ENCODE results near the gene CCDC167.

The CCDC167 gene

DNA sequence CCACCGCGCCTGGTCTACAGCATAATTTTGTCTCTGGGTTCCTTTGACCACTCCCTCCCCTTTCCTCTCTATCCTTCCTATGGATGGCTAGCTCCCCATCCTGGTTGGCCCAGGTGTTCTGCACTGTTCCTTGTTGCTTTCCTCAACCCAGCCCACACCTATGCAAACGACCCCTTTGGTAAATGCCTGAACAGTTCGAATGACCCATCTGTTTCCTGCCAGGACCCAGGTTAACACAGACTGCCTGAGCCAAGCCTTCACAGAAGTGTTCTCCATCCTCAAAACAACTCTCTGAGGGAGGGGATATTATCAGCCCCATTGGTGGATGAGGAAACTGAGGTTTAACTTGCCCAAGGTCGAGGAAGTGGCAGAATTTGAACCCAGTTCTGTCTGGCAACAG is 44.8 kb upstream of the CCDC167 start:
- TF ChIP-seq, protein P1, sequence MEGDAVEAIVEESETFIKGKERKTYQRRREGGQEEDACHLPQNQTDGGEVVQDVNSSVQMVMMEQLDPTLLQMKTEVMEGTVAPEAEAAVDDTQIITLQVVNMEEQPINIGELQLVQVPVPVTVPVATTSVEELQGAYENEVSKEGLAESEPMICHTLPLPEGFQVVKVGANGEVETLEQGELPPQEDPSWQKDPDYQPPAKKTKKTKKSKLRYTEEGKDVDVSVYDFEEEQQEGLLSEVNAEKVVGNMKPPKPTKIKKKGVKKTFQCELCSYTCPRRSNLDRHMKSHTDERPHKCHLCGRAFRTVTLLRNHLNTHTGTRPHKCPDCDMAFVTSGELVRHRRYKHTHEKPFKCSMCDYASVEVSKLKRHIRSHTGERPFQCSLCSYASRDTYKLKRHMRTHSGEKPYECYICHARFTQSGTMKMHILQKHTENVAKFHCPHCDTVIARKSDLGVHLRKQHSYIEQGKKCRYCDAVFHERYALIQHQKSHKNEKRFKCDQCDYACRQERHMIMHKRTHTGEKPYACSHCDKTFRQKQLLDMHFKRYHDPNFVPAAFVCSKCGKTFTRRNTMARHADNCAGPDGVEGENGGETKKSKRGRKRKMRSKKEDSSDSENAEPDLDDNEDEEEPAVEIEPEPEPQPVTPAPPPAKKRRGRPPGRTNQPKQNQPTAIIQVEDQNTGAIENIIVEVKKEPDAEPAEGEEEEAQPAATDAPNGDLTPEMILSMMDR (conservative IDR thresholded peaks at IDR 0.05; ENCODE audit: control insufficient read depth, insufficient read depth, low read depth, low read length), result no peak
- no peak for DNase-seq (ENCODE audit: low read depth)
- H3K4me3 ChIP-seq (ENCODE audit: control insufficient read depth, low read depth, low read length), result no peak overlapping the region

DNA sequence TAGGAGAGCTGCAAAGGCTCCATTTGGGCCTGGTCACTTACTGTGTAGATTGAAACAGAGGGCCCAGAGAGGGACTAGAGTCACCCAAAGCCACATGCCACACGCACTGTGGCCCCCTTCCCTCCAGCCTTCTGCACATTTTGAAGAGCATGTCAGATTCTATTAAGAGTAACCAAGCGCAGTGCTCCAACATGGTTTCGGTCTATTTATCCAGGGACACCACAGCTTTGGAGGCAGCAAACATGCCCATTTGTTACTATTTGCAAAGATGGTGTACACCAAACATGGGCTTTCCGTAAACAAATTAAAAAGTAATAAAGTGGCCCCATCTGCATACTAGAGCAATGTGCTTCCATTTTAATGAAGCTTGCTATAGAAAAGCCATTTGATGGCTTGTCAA is 43.7 kb upstream of the CCDC167 start:
- no peak overlapping the region for H3K4me3 ChIP-seq (ENCODE audit: control insufficient read depth, low read depth, low read length)
- DNase-seq (ENCODE audit: low read depth), result no peak
- TF ChIP-seq, protein P1 (conservative IDR thresholded peaks at IDR 0.05; ENCODE audit: control insufficient read depth, insufficient read depth, low read depth, low read length), result no peak

DNA sequence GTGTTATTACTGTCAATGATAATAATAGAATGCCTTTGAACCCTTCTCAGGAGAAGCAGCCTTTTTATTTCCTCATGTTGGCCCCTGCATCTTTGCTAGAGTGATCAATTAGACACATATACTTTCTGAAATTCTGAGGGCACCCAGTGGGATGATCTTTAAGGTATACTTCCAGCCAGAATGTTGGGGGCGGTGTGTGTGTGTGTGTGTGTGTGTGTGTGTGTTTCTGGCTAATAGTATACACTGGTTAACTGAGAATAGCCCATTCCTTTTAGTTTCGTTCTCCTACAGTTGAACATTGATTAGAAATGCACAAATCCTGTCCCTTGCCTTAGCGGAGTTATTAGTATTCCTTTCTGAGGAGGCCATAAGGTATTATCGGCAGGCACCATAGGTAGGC is 41.7 kb upstream of the CCDC167 start:
- no peak overlapping the region for H3K4me3 ChIP-seq (ENCODE audit: control insufficient read depth, low read depth, low read length)
- DNase-seq (ENCODE audit: low read depth), result no peak
- TF ChIP-seq, protein P1 (conservative IDR thresholded peaks at IDR 0.05; ENCODE audit: control insufficient read depth, insufficient read depth, low read depth, low read length), result no peak

DNA sequence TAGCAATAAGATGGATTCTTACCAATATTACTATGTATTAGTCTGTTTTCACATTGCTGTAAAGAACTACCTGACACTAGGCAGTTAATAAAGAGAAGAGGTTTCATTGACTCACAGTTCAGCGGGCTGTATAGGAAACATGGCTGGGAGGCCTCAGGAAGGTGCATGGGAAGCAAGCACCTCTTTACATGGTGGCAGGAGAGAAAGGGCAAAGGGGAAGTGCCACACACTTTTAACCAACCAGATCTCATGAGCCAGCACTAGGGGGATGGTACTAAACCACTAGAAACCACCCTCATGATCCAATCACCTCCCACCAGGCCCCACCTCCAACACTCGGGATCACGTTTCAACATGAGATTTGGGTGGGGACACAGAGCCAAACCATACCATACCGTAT is 40.7 kb upstream of the CCDC167 start:
- no peak for DNase-seq (ENCODE audit: low read depth)
- TF ChIP-seq, protein P1 (conservative IDR thresholded peaks at IDR 0.05; ENCODE audit: control insufficient read depth, insufficient read depth, low read depth, low read length), result no peak
- H3K4me3 ChIP-seq (ENCODE audit: control insufficient read depth, low read depth, low read length), result no peak overlapping the region

DNA sequence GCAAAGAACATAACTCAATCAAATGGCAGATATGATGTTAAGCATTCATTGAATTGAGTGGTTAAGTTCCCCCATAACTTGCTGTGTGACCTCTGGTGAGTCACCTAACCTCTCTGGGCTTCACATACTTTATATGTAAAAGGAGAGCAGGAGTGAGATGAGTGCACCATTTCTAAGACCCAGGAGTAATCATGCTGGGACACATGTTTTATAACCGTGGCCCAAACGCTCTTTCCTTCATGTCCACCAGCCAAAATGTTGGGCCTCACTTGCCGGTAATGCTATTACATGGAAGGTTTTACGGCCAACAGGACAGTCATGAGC is 40.3 kb upstream of the CCDC167 start:
- TF ChIP-seq, protein P1 (conservative IDR thresholded peaks at IDR 0.05; ENCODE audit: control insufficient read depth, insufficient read depth, low read depth, low read length), result no peak
- no peak for DNase-seq (ENCODE audit: low read depth)
- no peak overlapping the region for H3K4me3 ChIP-seq (ENCODE audit: control insufficient read depth, low read depth, low read length)

DNA sequence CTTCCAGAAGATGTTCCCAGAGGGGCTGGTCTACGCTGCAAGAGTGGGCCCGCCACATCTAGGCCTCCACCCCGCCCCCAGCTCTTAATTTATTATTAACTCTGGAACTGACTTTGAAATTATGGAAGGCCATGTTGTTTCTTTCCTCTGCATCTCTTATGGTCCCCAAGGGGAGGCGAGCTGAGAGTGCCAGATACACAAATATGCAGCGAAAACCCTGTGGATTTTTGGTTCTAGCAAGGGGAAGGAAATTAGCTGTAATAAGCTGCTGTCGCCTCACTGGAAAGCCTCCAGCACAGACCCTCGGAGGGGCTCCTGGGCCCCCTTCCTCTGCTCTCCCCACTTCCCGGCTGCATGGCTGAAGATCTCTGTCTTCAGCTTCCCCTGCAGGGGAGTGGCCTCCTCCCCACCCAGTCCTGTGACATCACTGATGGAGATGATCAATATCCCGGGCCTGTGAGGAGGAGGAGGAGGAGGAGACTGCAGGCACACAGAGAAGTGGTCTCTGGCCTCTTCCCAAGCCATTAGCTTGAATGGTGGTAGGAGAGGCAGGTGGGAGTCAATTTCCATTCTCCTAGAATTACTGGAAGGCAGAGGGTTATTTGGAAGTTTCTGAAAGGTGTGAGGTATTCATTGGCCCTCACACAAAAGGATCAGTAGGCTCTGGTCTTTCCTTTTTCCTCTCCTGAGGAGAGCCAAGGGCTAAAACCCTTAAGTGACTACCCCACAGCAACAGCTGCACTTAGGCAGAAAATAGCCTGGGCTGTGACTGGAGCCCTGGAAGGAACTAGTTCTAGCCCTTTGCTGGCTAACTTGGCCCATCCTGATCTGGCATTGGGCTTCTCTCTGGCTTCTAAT is 39.7 kb upstream of the CCDC167 start:
- TF ChIP-seq, protein P1 (conservative IDR thresholded peaks at IDR 0.05; ENCODE audit: control insufficient read depth, insufficient read depth, low read depth, low read length), result no peak
- DNase-seq (ENCODE audit: low read depth), result no peak

More for the DNA sequence above, 39.7 kb upstream of the CCDC167 start:
- no peak overlapping the region for H3K4me3 ChIP-seq (ENCODE audit: control insufficient read depth, low read depth, low read length)

Measured in fibroblast of mammary gland (primary cell).